Globus pallidus (tissue), 1 donor: ENCODE measurements around the gene PCSK6.

Experiments used
- DNase-seq: peaks from one replicate; pipeline ENCODE4 v3.0.0-alpha.2; 2015; ENCODE audit warnings: low spot score

Gene PCSK6

GRCh38 chr15:101522621-101523559 lies 33.4 kb upstream of the PCSK6 start:
- DNase-seq, result no peak

GRCh38 chr15:101522091-101522490 lies 32.6 kb upstream of the PCSK6 start:
- DNase-seq, result no peak

GRCh38 chr15:101521591-101521990 lies 32.1 kb upstream of the PCSK6 start:
- DNase-seq, result no peak

- no peak for DNase-seq
Measured at GRCh38 chr15:101521069-101521468, 31.6 kb upstream of the PCSK6 start.

GRCh38 chr15:101520395-101520794 lies 30.9 kb upstream of the PCSK6 start:
- DNase-seq, result peak; percentile 84

GRCh38 chr15:101517504-101517903 lies 28.0 kb upstream of the PCSK6 start:
- no peak for DNase-seq

GRCh38 chr15:101514318-101514717 lies 24.8 kb upstream of the PCSK6 start:
- no peak for DNase-seq

GRCh38 chr15:101511717-101512116 lies 22.2 kb upstream of the PCSK6 start:
- DNase-seq, result no peak

- no peak for DNase-seq
Measured at GRCh38 chr15:101510212-101511197, 21.0 kb upstream of the PCSK6 start.

GRCh38 chr15:101509279-101509678 lies 19.8 kb upstream of the PCSK6 start:
- DNase-seq, result no peak

GRCh38 chr15:101506491-101506890 lies 17.0 kb upstream of the PCSK6 start:
- no peak for DNase-seq

- no peak for DNase-seq
Measured at GRCh38 chr15:101505610-101506337, 16.3 kb upstream of the PCSK6 start.

- no peak for DNase-seq
Measured at GRCh38 chr15:101504866-101505609, 15.5 kb upstream of the PCSK6 start.

- DNase-seq, result no peak
Measured at GRCh38 chr15:101504373-101504772, 14.9 kb upstream of the PCSK6 start.

- DNase-seq, result no peak
Measured at GRCh38 chr15:101503296-101503599, 13.7 kb upstream of the PCSK6 start.

GRCh38 chr15:101502572-101503295 lies 13.2 kb upstream of the PCSK6 start:
- no peak for DNase-seq

- peak; percentile 78 for DNase-seq
Measured at GRCh38 chr15:101501703-101502373, 12.3 kb upstream of the PCSK6 start.

- DNase-seq, result no peak
Measured at GRCh38 chr15:101500865-101501551, 11.5 kb upstream of the PCSK6 start.
